IPS-NIHi11 (cell line): Measurements from ENCODE around the gene MICAL3.
A peak's percentile ranks its signal among the peaks of the same experiment; 100 is the strongest.

ENCODE experiments used
- DNase-seq: peaks from one replicate; pipeline ENCODE4 v3.0.0; 2012; ENCODE audit warnings: mixed read lengths, low spot score

The MICAL3 gene

GRCh38 chr22:17931400-17931825 lies 92.9 kb downstream of the MICAL3 start:
- DNase-seq: no peak

GRCh38 chr22:17930455-17931313 lies 93.7 kb downstream of the MICAL3 start:
- DNase-seq: no peak

DNA sequence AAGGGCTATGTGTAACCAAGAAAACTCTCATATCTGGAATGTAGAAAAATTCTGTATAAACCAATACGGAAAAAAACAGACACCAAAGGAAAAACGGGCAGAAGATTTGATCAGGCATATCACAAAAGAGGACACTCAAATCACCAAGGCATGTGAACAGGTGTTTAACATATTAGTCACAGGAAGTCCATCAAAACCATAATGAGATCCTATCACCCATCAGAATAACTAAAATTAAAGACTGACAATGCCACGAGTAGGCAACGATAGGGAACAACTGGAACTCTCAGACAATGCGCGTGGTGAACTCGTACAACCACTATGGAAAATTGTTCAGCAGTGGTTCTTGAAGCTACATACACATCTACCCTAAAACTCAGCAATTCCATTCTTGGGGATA lies 94.5 kb downstream of the MICAL3 start:
- no peak for DNase-seq

- DNase-seq: no peak
These were observed 96.0 kb downstream of the MICAL3 start for GRCh38 chr22:17928391-17928790.

DNA sequence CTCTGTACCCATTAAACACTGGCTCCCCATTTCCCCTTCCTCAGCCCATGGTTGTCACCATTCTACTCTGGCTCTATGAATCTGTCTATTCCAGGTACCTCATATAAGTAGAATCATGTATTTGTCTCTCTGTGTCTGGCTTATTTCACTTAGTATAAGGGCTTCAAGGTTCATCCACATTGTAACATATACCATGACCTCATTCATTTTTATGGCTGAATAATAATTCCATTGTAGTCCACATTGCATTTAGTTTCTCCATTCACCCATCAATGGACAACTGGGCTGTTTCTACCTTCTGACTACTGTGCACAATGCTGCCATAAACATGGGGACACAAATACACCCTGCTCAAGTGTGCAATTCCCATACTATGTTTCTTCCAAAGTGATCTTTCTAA lies 97.3 kb downstream of the MICAL3 start:
- no peak for DNase-seq

DNA sequence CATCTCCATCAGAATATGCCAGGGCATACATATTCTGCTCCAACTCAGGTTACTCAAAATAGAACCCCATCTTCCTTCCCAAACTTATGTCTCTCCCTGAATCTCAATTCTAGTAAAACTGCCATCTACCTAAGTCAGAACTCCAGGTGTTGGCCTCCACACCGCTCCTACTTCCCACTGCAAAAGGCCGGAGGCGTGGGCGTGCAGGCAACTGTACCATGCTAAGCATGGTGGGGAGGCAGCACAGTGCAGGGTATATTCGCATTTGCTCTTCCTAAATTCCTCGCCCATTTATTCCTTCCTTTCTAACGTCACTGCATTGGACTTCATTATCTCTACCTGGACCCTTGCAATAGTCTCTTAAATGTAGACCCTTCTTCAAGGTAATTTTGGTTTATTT lies 97.8 kb downstream of the MICAL3 start:
- DNase-seq: no peak

- DNase-seq: no peak
These were observed 98.9 kb downstream of the MICAL3 start for GRCh38 chr22:17925431-17925841.

DNA sequence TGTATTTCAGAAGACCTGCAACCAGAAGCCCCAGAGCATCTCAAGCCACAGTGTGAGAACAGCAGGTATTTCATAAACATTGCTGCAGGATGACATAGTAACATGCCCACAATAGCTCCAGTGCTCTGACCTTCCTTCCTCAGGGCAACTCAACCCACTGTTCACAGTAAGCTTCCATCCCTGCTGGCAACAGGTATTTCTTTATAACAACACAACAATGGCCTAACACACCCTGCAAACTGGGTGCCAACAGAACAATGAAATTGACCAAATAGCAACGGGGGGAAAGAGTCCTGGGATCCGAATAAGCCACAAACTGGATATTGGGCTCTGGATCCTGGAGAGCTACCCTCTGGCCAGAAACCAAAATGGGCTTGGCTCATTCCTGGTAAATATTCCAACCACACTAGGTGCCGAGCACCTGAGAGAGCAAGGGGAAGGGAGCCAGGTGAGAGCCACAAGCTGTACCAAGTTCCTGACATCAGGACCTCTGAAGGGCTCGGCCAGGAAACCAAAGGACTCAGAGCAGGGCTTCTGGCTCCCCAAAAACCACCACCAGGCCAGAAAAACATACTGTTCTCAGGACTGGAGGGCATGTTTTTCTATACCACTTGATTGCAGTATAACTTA lies 99.5 kb downstream of the MICAL3 start:
- no peak for DNase-seq

DNA sequence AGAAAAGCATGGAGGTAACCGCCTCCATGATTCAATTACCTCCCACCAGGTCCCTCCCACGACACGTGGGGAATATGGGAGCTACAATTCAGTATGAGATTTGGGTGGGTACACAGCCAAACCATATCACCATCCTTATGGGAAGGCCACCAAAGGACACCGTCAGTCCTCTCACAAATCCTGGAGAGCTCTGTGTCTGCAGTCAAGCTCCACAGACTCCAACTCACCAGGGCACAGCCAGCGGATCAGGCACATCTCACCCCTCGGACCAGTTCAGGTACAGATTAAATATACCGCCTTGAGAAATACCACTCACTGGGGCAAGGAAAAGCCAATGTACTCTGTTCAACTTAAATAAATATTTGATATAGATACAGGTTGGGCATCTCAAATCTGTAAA lies 100.3 kb downstream of the MICAL3 start:
- no peak for DNase-seq

DNA sequence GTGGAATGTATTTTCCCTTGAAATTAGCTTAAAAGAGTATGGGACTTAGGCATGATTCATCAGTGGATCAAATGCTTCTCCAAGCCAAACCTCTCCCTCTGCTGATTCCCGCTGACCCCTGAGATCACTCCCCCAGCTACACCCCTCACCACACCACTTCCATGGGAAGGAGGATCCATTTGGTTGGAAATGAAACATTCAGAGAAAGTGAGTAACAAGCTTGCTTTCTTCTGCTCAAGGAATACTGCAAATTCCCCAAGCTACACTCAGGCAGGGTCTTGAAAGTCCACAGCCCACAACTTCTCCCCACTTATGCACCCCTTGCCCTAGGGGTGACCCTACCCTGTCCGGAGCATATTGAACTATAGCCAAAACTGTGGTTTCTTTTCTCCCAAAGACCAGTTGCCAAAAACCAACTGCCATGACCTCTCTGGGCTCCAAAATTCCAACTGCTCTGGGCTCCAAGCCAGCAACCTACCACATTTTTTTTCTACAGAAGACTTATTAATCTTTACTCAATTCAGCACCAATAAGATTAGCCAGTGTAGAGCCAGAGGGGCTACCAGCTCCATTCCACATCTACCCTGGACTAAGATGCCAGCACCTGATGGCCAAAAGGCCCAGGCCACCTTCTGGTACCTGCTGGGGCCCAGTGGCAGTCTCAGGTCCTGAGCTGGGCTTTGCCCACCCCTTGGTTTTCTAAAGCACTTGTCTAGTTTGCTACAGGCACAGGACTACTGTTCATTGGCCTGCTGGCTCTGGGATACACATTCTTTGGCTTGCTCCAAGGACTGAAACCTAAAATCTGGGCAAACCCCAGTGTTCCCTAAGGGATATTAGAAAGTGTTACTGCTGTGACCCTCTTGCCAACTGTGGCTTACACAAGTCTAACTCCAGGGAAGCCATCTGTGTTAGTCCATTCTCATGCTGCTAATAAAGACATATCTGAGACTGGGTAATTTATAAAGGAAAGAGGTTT lies 101.1 kb downstream of the MICAL3 start:
- no peak for DNase-seq

- peak; percentile 97 for DNase-seq
These were observed 102.2 kb downstream of the MICAL3 start for GRCh38 chr22:17921871-17922821.

GRCh38 chr22:17920992-17921650 lies 103.2 kb downstream of the MICAL3 start:
- DNase-seq: no peak

GRCh38 chr22:17920145-17920605 lies 104.2 kb downstream of the MICAL3 start:
- peak; percentile 39 for DNase-seq

DNA sequence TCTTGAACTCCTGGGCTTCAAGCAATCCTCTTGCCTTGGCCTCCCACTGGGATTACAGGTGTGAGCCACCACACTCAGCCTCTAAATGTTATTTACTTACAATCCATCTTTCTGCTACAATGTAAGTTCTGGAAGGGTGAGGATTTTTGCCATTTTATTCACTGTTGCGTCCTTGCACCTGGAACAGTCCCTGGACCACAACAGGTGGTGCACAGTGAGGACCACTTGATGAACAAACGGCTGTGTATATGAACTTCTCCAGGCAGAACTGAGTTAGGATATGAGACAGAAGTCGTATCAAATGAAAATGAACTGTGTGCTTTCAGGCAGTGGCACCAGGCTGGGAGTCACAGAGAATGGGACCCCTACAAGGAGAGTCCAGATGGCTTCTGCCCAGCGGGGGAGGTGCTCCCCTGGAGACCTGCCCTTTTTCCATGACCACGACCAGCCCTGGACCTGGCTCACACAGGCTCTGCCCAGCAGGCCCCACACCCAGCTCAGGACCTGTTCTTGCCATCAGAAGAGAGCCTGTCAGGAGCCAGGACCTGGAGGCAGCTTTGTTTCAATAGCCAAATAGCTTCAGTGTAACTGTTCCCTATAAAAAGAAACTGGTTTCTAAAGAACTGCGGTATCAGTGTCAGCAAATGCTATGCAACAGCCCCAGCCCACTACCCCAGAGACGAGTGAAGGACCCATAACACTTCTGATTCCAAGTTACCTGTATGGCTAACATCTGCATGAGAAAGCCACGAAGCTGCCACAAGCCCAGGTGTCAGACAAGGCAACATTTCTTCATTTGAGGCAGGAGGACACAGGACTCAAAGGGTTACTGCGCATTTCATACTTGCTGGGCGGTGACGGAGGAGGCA lies 104.9 kb downstream of the MICAL3 start:
- no peak for DNase-seq

GRCh38 chr22:17918840-17919239 lies 105.5 kb downstream of the MICAL3 start:
- no peak for DNase-seq

DNA sequence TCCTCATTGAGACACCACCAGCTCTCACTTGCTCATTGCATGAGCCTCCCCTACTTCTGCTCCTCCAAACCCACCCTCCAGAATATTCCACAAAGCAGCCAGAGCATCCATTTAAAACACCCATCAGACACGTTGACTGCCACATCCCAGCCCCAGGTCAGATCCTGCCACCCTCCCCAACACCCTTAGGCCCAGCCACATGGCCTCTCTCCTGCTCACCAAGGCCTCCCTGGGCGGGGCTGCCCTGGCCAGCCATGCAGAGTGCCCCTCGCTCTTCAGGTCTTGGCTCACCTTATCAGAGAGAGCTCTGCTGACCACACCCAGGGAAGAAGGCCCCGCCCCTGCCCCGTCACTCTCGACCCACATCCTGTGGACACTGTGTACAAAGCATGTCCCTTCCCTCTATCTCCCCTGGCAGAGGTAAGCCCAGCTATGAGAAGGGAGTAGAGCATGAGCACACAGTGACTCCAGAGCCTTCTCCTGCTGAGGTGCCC lies 106.8 kb downstream of the MICAL3 start:
- no peak for DNase-seq

GRCh38 chr22:17916226-17916889 lies 108.0 kb downstream of the MICAL3 start:
- DNase-seq: no peak

DNA sequence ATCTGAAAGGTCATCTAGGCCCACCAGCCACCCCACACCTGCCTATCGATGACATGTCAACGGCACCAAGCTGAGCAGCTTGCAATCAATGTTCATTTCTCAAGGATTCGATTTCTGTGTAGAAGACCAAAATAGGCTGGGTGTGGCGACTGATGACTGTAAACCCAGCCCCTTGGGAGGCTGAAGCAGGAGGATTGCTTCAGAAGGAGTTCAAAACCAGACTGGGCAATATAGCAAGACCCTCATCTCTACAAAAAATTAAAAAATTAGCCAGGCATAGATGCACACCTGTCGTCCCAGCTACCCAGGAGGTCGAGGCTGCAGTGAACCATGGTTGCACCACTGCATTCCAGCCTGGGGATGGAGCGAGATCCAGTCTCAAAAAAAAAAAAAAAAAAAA lies 108.7 kb downstream of the MICAL3 start:
- DNase-seq: no peak

GRCh38 chr22:17915188-17915587 lies 109.2 kb downstream of the MICAL3 start:
- no peak for DNase-seq
